GM18873 (cell line): ENCODE results near the gene PCDHGA6.
"Not testable (repeated sequence)": the region's sequence is repeated elsewhere in the genome, so short reads cannot be mapped to it uniquely, and the experiment has no call there.

Source experiments
- ATAC-seq: cut with Tn5 transposase; IDR thresholded peaks from one replicate; pipeline ENCODE4 v1.9.1; 2021; ENCODE audit warnings: mild to moderate bottlenecking, moderate library complexity, moderate number of reproducible peaks; ENCODE audit not compliant: unreplicated experiment, low FRiP score

PCDHGA6 gene

DNA sequence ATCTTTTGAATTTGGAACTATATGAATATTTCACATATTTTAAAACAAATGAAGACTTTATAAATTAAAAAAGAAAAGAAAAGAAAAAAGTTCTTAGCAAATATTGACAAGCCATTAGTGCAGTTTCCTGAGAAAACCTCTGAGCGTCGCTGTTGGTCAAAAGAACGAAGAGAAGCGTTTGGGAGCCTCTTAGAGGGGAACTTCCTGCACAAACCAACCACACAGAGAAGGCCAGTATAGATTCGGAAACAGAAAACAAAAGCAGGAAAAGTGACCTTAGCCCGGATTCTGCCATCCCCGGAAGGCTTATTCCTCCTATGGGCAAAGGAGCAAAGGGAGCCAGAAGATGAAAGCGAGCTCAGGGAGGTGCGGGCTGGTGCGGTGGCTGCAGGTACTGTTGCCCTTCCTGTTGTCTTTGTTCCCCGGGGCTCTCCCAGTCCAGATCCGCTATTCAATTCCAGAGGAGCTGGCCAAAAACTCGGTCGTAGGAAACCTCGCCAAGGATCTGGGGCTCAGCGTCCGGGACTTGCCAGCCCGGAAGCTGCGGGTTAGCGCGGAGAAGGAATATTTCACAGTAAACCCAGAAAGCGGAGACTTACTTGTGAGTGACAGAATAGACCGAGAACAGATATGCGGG is 13.8 kb upstream of the PCDHGA6 start, which contains the start of gene PCDHGB2:
Gene PCDHGB2, plus strand, starts transcription at position 205 of the 637 bp plus-strand sequence. Its CDS starts 142 bp downstream, at position 347.
- peak; percentile 84 for ATAC-seq

DNA sequence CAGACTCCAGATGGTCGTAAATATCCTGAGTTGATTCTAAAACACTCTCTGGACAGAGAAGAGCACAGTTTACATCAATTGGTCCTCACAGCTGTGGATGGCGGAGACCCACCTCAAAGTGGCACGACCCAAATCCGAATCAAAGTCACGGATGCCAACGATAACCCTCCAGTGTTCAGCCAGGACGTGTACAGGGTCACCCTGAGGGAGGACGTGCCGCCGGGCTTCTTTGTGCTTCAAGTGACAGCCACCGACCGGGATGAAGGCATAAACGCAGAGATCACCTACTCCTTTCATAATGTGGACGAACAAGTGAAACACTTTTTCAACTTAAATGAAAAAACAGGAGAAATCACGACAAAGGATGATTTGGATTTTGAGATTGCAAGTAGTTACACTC is 13.0 kb upstream of the PCDHGA6 start:
- ATAC-seq = no peak

DNA sequence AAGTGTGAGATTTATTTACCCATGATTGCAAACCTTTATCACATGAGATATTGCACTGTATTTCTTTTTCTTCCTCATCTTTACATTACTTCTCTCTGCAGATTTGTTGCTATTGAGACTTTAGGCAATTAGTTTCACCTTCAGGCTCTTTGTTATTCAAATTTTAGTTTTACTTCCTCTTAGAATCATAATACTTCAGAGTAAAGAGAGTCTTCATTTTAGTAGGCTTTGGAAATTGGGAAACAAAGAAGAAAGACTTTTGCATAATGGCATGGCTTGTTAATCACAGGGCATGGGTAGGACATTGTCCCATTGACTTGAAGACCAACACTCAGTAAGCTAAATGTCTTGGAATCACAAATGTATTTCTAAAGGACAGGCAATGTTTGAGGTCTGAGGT is 11.0 kb upstream of the PCDHGA6 start:
- no peak for ATAC-seq

DNA sequence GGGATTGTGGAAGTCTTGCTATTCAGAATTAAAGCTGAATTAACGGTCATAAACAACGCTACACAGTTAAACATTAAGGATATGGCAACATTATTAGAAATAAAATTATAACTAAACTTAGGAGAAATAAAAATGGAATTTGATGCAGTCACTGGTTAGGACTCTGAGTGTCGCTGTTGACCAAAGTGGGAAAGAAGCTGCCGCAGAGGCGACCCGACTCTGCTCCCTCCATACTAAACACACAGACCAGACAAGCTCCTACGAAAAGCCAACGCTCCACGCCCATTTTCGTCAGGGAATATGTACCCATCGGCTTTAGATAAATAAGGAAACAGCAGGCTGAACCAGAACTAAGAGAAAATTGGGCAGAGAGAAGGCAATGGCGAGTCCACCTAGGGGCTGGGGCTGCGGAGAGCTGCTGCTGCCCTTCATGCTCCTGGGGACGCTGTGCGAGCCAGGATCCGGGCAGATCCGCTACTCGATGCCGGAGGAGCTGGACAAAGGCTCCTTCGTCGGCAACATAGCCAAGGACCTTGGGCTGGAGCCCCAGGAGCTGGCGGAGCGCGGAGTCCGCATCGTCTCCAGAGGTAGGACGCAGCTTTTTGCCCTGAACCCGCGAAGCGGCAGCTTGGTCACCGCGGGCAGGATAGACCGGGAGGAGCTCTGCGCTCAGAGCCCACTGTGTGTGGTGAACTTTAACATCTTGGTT is 9.6 kb upstream of the PCDHGA6 start, which contains the start of gene PCDHGA5:
Gene PCDHGA5, plus strand, starts transcription at position 211 of the 709 bp plus-strand sequence. Its CDS starts 169 bp downstream, at position 380.
- ATAC-seq = no peak

DNA sequence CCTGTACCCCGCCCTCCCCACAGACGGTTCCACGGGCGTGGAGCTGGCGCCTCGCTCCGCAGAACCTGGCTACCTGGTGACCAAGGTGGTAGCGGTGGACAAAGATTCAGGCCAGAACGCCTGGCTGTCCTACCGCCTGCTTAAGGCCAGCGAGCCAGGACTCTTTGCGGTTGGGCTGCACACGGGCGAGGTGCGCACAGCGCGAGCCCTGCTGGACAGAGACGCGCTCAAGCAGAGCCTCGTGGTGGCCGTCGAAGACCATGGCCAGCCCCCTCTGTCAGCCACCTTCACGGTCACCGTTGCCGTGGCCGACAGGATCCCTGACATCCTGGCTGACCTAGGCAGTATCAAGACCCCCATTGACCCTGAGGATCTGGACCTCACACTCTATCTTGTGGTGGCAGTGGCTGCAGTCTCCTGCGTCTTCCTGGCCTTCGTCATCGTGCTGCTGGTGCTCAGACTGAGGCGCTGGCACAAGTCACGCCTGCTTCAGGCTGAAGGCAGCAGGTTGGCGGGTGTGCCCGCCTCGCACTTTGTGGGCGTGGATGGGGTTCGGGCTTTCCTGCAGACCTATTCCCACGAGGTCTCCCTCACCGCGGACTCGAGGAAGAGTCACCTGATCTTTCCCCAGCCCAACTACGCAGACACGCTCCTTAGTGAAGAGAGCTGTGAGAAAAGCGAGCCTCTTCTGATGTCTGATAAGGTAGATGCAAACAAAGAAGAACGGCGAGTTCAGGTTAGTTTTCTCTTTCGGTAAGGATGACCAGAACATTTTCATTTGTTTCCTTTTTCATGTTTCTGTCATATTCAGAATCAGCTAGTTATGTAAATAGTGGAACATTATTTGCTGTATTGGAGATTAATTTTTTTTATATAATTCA is 7.4 kb upstream of the PCDHGA6 start:
- ATAC-seq = no peak

DNA sequence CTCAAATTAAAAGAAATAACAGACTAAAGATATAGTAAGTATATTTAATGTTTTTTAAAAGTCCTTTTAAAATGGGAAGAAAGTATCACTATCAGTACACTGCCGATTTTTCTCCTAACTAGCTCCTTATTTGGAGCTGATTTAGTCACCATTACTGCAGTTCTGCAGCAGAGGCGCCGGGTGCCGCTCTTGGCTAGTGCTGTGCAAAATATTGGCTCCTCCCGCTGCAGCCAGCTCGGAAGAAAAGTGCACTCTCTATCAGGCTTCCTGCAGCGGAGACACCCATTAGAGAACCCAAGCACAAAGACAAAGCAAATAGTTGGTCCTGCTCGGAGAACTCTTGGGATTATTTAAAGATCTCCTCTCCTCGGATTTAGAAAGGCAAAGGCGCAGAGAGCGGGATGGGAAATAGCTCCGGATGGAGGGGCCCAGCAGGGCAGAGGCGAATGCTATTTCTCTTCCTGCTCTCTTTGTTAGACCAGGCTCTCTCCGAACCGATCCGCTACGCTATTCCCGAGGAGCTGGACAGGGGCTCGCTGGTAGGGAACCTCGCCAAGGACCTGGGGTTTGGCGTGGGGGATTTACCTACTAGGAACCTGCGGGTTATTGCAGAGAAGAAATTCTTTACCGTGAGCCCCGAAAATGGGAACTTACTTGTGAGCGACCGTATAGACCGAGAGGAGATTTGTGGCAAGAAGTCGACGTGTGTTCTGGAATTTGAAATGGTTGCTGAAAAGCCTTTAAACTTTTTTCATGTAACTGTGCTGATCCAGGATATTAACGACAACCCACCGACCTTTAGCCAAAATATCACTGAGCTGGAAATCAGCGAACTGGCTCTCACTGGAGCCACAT is 3.5 kb upstream of the PCDHGA6 start, which contains the start of gene PCDHGB3:
Gene PCDHGB3, plus strand, starts transcription at position 249 of the 855 bp plus-strand sequence. Its CDS starts 153 bp downstream, at position 402.
- no peak for ATAC-seq

DNA sequence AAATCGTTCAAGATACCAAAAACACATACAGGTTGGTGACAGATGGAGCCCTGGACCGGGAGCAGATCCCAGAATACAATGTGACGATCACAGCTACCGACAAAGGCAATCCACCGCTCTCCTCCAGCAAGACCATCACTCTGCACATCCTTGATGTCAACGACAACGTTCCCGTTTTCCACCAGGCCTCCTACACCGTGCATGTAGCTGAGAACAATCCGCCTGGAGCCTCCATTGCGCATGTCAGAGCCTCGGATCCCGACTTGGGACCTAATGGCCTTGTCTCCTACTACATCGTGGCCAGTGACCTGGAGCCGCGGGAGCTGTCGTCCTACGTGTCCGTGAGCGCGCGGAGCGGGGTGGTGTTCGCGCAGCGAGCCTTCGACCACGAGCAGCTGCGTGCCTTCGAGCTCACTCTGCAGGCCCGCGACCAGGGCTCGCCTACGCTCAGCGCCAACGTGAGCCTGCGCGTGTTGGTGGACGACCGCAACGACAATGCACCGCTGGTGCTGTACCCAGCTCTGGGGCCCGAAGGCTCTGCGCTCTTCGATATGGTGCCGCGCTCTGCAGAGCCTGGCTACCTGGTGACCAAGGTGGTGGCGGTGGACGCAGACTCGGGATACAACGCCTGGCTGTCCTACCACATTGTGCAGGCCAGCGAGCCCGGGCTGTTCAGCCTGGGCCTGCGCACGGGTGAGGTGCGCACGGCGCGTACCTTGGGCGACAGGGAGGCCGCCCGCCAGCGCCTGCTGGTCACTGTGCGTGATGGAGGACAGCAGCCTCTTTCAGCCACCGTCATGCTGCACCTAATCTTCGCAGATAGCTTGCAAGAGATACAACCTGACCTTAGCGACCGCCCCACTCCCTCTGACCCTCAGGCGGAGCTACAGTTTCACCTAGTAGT is 1.9 kb upstream of the PCDHGA6 start:
- no peak for ATAC-seq

DNA sequence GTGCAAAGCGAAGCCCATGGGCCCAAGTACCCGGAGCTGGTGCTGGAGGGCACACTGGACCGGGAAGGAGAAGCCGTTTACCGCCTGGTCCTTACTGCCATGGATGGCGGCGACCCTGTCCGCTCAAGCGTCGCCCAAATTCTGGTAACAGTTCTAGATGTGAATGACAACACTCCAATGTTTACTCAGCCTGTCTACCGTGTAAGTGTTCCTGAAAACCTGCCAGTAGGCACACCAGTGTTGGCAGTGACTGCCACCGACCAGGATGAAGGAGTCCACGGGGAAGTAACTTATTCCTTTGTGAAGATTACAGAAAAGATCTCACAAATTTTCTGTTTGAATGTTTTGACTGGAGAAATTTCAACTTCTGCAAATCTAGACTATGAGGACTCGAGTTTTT is 936 bp downstream of the PCDHGA6 start:
- ATAC-seq = no peak

DNA sequence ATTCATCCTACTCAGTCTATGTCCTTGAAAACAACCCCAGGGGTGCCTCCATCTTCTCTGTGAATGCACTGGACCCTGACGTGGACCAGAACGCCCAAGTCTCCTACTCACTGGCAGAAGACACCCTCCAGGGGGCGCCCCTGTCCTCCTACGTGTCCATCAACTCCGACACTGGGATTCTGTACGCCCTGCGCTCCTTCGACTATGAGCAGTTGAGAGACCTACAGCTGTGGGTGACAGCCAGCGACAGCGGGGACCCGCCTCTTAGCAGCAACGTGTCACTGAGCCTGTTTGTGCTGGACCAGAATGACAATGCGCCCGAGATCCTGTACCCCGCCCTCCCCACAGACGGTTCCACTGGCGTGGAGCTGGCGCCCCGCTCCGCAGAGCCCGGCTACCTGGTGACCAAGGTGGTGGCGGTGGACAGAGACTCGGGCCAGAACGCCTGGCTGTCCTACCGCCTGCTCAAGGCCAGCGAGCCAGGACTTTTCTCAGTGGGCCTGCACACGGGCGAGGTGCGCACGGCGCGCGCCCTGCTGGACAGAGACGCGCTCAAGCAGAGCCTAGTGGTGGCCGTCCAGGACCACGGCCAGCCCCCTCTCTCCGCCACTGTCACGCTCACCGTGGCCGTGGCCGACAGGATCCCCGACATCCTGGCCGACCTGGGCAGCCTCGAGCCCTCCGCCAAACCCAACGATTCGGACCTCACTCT is 1.9 kb downstream of the PCDHGA6 start:
- not testable (repeated sequence) for ATAC-seq

DNA sequence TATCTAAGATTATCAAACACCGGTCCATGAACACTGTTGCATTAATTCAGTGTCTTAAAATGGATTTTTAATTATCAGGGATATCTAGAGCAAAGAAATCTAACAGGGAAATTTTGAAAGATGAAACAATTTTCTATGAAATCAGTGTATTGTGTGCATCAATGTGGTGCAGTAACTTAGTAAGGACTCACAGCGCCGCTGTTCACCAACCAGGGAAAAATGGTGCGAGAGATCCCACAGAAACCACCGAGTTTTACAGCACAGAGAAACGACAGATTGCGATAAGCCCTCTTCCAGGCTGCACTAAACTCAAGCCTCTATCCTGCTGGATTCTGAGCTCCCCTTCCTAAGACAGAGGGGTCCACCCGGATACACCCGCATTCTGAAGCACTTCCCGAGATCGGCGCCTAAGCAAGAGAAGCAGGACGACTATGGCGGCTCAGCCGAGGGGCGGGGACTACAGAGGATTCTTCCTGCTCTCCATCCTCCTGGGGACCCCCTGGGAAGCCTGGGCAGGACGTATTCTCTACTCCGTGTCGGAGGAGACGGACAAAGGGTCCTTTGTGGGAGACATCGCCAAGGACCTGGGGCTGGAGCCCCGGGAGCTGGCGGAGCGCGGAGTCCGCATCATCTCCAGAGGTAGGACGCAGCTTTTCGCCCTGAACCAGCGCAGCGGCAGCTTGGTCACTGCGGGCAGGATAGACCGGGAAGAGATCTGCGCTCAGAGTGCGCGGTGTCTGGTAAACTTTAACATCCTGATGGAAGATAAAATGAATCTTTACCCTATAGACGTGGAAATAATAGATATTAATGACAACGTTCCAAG is 9.0 kb downstream of the PCDHGA6 start, which contains the start of gene PCDHGA7:
Gene PCDHGA7, plus strand, starts transcription at position 274 of the 826 bp plus-strand sequence. Its CDS starts 158 bp downstream, at position 432.
- ATAC-seq = no peak

DNA sequence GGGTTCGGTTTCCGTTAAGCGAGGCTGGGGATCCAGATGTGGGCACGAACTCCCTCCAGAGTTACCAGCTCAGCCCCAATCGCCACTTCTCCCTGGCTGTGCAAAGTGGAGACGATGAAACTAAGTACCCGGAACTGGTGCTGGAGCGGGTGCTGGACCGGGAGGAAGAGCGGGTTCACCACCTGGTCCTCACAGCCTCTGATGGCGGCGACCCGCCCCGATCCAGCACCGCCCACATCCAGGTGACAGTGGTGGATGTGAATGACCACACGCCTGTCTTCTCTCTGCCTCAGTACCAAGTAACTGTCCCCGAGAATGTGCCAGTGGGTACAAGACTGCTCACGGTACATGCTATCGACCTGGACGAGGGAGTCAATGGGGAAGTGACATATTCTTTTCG is 9.7 kb downstream of the PCDHGA6 start:
- no peak for ATAC-seq

DNA sequence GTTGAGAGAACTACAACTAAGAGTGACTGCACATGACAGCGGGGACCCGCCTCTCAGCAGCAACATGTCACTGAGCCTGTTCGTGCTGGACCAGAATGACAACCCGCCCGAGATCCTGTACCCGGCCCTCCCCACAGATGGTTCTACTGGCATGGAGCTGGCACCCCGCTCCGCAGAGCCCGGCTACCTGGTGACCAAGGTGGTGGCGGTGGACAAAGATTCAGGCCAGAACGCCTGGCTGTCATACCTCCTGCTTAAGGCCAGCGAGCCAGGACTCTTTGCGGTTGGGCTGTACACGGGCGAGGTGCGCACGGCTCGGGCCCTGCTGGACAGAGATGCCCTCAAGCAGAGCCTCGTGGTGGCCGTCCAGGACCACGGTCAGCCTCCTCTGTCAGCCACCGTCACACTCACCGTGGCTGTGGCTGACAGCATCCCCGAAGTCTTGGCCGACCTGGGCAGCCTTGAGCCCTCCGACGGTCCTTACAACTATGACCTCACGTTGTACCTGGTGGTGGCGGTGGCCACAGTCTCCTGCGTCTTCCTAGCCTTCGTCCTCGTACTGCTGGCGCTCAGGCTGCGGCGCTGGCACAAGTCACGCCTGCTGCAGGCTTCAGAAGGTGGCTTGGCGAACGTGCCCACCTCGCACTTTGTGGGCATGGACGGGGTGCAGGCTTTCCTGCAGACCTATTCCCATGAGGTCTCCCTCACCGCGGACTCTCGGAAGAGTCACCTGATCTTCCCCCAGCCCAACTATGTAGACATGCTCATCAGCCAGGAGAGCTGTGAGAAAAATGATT is 11.0 kb downstream of the PCDHGA6 start:
- ATAC-seq = no peak

DNA sequence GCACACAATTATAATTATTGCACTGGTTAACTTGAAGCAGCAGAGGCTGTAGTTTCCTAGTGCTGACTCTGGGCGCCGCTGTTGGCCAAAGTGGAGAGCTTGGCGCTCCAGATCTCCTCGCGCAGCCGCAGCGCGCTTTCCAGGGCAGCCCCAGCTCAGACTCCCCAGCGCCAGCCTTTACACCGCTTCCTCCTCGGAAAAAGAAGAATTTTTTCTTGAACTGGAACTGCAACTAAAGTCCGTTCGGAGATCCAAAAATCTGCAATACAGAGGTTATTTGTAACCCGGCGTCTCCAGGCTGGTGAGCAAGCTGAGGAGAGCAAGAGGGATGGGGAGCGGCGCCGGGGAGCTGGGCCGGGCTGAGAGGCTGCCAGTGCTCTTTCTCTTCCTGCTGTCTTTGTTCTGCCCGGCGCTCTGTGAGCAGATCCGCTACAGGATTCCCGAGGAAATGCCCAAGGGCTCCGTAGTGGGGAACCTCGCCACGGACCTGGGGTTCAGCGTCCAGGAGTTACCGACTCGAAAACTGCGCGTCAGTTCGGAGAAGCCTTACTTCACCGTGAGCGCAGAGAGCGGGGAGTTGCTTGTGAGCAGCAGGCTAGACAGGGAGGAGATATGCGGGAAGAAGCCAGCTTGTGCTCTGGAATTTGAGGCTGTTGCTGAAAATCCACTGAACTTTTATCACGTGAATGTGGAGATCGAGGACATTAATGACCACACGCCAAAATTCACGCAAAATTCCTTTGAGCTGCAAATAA is 14.0 kb downstream of the PCDHGA6 start, which contains the start of gene PCDHGB4:
Gene PCDHGB4, plus strand, starts transcription at position 142 of the 755 bp plus-strand sequence. Its CDS starts 187 bp downstream, at position 329.
- not testable (repeated sequence) for ATAC-seq

DNA sequence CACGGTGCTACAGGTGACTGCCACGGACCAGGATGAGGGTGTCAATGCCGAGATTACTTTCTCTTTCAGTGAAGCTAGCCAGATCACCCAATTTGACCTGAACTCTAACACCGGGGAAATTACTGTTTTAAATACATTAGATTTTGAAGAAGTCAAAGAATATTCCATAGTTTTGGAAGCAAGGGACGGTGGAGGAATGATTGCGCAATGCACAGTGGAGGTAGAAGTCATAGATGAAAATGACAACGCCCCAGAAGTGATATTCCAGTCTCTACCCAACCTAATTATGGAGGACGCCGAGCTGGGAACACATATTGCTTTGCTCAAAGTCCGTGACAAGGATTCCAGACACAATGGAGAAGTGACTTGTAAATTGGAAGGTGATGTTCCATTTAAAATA is 15.0 kb downstream of the PCDHGA6 start:
- ATAC-seq = no peak

DNA sequence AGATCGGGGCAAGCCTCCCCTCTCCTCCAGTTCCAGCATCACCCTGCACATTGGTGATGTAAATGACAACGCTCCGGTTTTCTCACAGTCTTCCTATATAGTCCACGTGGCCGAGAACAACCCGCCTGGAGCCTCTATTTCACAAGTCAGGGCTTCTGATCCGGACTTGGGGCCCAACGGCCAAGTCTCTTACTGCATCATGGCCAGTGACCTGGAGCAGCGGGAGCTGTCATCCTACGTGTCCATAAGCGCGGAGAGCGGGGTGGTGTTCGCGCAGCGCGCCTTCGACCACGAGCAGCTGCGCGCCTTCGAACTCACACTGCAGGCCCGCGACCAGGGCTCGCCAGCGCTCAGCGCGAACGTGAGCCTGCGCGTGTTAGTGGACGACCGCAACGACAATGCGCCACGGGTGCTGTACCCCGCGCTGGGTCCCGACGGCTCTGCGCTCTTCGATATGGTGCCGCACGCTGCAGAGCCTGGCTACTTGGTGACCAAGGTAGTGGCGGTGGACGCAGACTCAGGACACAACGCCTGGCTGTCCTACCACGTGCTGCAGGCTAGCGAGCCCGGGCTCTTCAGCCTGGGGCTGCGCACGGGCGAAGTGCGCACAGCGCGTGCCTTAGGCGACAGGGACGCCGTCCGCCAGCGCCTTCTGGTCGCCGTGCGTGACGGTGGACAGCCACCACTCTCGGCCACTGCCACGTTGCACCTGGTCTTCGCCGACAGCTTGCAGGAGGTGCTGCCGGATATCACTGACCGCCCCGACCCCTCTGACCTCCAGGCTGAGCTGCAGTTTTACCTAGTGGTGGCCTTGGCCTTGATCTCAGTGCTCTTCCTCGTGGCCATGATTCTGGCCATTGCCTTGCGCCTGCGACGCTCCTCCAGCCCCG is 15.7 kb downstream of the PCDHGA6 start:
- ATAC-seq = no peak
